H9 (cell line): ENCODE data around the gene ZDHHC19. TPM values are rescaled to one million over a fixed set of nuclear protein-coding genes. Genes with fewer than 3 reads are reported as not detected.

Experiments used
- DNase-seq: peaks from one replicate; pipeline ENCODE4 v3.0.0-alpha.2; 2017
- H2AFZ ChIP-seq: one replicate; pipeline ENCODE4 v1.6.1; 2013; ENCODE audit warnings: mild to moderate bottlenecking, low read length, control low read depth, moderate library complexity
- H2AK5ac ChIP-seq: 2 replicates; pipeline ENCODE4 v1.6.1; 2013; ENCODE audit warnings: low read length, control low read depth, mixed read lengths; ENCODE audit not compliant: insufficient read length
- H2BK120ac ChIP-seq: one replicate; pipeline ENCODE4 v1.6.1; 2013; ENCODE audit warnings: low read depth, mild to moderate bottlenecking, low read length, control low read depth, inconsistent platforms; ENCODE audit not compliant: poor library complexity, severe bottlenecking
- H2BK12ac ChIP-seq: 2 replicates; pipeline ENCODE4 v1.6.1; 2013; ENCODE audit warnings: low read length, control low read depth, mixed read lengths, low read depth; ENCODE audit not compliant: insufficient read length
- H2BK15ac ChIP-seq: 2 replicates; pipeline ENCODE4 v1.6.1; 2013; ENCODE audit warnings: low read depth, low read length, control low read depth
- H2BK20ac ChIP-seq: one replicate; pipeline ENCODE4 v1.6.1; 2013; ENCODE audit warnings: low read depth, mild to moderate bottlenecking, low read length, control low read depth, inconsistent platforms; ENCODE audit not compliant: poor library complexity, severe bottlenecking
- H2BK5ac ChIP-seq: 2 replicates; pipeline ENCODE4 v1.6.1; 2013; ENCODE audit warnings: low read length, control low read depth, mixed read lengths; ENCODE audit not compliant: insufficient read length
- H3K14ac ChIP-seq: 2 replicates; pipeline ENCODE4 v1.6.1; 2013; ENCODE audit warnings: low read length, control low read depth; ENCODE audit not compliant: insufficient read depth
- H3K18ac ChIP-seq: 2 replicates; pipeline ENCODE4 v1.6.1; 2013; ENCODE audit warnings: low read depth, mild to moderate bottlenecking, mixed read lengths, low read length, control low read depth; ENCODE audit not compliant: insufficient read length
- H3K23ac ChIP-seq: 2 replicates; pipeline ENCODE4 v1.6.1; 2013; ENCODE audit warnings: low read length, control low read depth, mixed read lengths, low read depth; ENCODE audit not compliant: insufficient read length
- H3K23me2 ChIP-seq: 2 replicates; pipeline ENCODE4 v1.6.1; 2013; ENCODE audit warnings: low read depth, mild to moderate bottlenecking, mixed read lengths, low read length, control low read depth; ENCODE audit not compliant: insufficient read length, poor library complexity, severe bottlenecking
- H3K27ac ChIP-seq: 2 replicates; pipeline ENCODE4 v1.5.1; 2013; ENCODE audit warnings: low read length, control low read depth, mixed read lengths, low read depth; ENCODE audit not compliant: insufficient read length
- H3K27me3 ChIP-seq: 2 replicates; pipeline ENCODE4 v1.6.1; 2013; ENCODE audit warnings: low read length, control low read depth, inconsistent platforms; ENCODE audit not compliant: insufficient read depth
- H3K4ac ChIP-seq: 2 replicates; pipeline ENCODE4 v1.6.1; 2013; ENCODE audit warnings: low read depth, mild to moderate bottlenecking, control low read depth, inconsistent platforms, low read length, moderate library complexity
- H3K4me1 ChIP-seq: 2 replicates; pipeline ENCODE4 v1.6.1; 2013; ENCODE audit warnings: low read length, control low read depth, inconsistent platforms; ENCODE audit not compliant: insufficient read depth
- H3K4me2 ChIP-seq: 2 replicates; pipeline ENCODE4 v1.6.1; 2013; ENCODE audit warnings: low read length, control low read depth, mixed read lengths; ENCODE audit not compliant: insufficient read length, insufficient read depth
- H3K56ac ChIP-seq: 2 replicates; pipeline ENCODE4 v1.6.1; 2013; ENCODE audit warnings: low read depth, mild to moderate bottlenecking, mixed read lengths, low read length, control low read depth; ENCODE audit not compliant: insufficient read length
- H3K79me1 ChIP-seq: 2 replicates; pipeline ENCODE4 v1.6.1; 2013; ENCODE audit warnings: low read depth, mild to moderate bottlenecking, moderate library complexity, low read length, control low read depth, inconsistent platforms; ENCODE audit not compliant: insufficient read depth, poor library complexity, severe bottlenecking
- H3K79me2 ChIP-seq: 2 replicates; pipeline ENCODE4 v1.6.1; 2013; ENCODE audit warnings: low read length, control low read depth, inconsistent platforms; ENCODE audit not compliant: insufficient read depth
- H3K9ac ChIP-seq: 2 replicates; pipeline ENCODE4 v1.6.1; 2013; ENCODE audit warnings: low read length, control low read depth, mixed read lengths; ENCODE audit not compliant: insufficient read length; ENCODE audit errors: extremely low read depth
- H3K9me3 ChIP-seq: one replicate; pipeline ENCODE4 v1.6.1; 2013; ENCODE audit warnings: low read depth, low read length, inconsistent platforms; ENCODE audit not compliant: control insufficient read depth
- H3T11ph ChIP-seq: one replicate; pipeline ENCODE4 v1.6.1; 2013; ENCODE audit warnings: mild to moderate bottlenecking, low read length, control low read depth, inconsistent platforms
- H4K20me1 ChIP-seq: one replicate; pipeline ENCODE4 v1.6.1; 2013; ENCODE audit not compliant: control insufficient read depth, insufficient read length, insufficient read depth
- H4K5ac ChIP-seq: 2 replicates; pipeline ENCODE4 v1.6.1; 2013; ENCODE audit warnings: low read depth, mild to moderate bottlenecking, mixed read lengths, low read length, control low read depth; ENCODE audit not compliant: insufficient read length
- H4K8ac ChIP-seq: replicated peaks from 2 replicates; pipeline ENCODE4 v1.6.1; 2013; ENCODE audit warnings: low read length, control low read depth, mixed read lengths, low read depth; ENCODE audit not compliant: insufficient read length
- H4K91ac ChIP-seq: 2 replicates; pipeline ENCODE4 v1.6.1; 2013; ENCODE audit warnings: low read depth, mild to moderate bottlenecking, moderate library complexity, mixed read lengths, low read length, control low read depth; ENCODE audit not compliant: insufficient read length
- H3K27ac Mint-ChIP-seq, 3 experiments: 2 replicates in 2 of 3; 3 replicates in 1 of 3; pipeline ENCODE4 v1.8.0; 2020 to 2021; ENCODE audit warnings: mixed read lengths in 3 of 3, mild to moderate bottlenecking in 1 of 3, moderate library complexity in 1 of 3
- H3K27me3 Mint-ChIP-seq: 2 replicates; pipeline ENCODE4 v1.8.0; 2021; ENCODE audit warnings: low read depth, mild to moderate bottlenecking, moderate library complexity, mixed read lengths
- H3K36me3 Mint-ChIP-seq, 3 experiments: 2 replicates in 2 of 3; 3 replicates in 1 of 3; pipeline ENCODE4 v1.8.0; 2020 to 2021; ENCODE audit warnings: low read depth in 3 of 3, mixed read lengths in 3 of 3; ENCODE audit not compliant: insufficient read depth in 1 of 3
- H3K4me1 Mint-ChIP-seq, 2 experiments: 2 replicates each; pipeline ENCODE4 v1.8.0; 2020; ENCODE audit warnings: mixed read lengths in 2 of 2
- H3K4me3 Mint-ChIP-seq, 2 experiments: 2 replicates in 1 of 2; 3 replicates in 1 of 2; pipeline ENCODE4 v1.8.0; 2020 to 2021; ENCODE audit warnings: mild to moderate bottlenecking in 2 of 2, mixed read lengths in 2 of 2, moderate library complexity in 1 of 2
- H3K9me3 Mint-ChIP-seq, 2 experiments: 2 replicates in 1 of 2; 3 replicates in 1 of 2; pipeline ENCODE4 v1.8.0; 2020; ENCODE audit warnings: mild to moderate bottlenecking in 2 of 2, mixed read lengths in 2 of 2, moderate library complexity in 1 of 2
- CTCF ChIP-seq: fragments of 200-600 bp; sonication (generic); conservative IDR thresholded peaks from 3 replicates; pipeline ENCODE4 v1.8.0; 2021; ENCODE audit warnings: antibody characterized with exemption, mild to moderate bottlenecking
- WGBS: extraction: QIAGEN DNeasy Blood & Tissue Kit; methylation state at CpG from one replicate; pipeline ENCODE4 v1.1.7; 2013; ENCODE audit warnings: missing lambda C conversion rate, low lambda C conversion rate, mixed read lengths; ENCODE audit not compliant: insufficient read length; ENCODE audit errors: extremely low coverage; 5-methylcytosine and 5-hydroxymethylcytosine counted together
- total RNA-seq: library from RNA; stranded (reverse); gene quantifications from 2 replicates; pipeline ENCODE4 v1.2.1, GENCODE V29; 2021

Gene ZDHHC19
- total RNA-seq, 1 experiment from 2014 or later = 2.2 TPM

GRCh38 chr3:196178993-196179379, 32.2 kb downstream of the ZDHHC19 start:
- no peak overlapping the region for H2BK20ac ChIP-seq
- H3K27ac ChIP-seq = no peak overlapping the region
- H3K4me2 ChIP-seq = peak overlapping the region; percentile 11
- H4K5ac ChIP-seq = no peak overlapping the region
- H2BK120ac ChIP-seq = no peak overlapping the region
- no peaks in the 10 kb centered on the region for H3K27me3 ChIP-seq
- no peaks in the 10 kb centered on the region for H4K20me1 ChIP-seq
- Mint-ChIP-seq H3K27me3 (no peaks in the 10 kb centered on the region), H3K36me3 (no peaks in the 10 kb centered on the region), H3K4me1 (peaks cover 23 to 27% of the 10 kb centered on the region in 2 experiments), H3K27ac (peak overlapping the region in 2 of 3 experiments; percentile 57 to 95; a peak in 3 of 7 replicates), H3K9me3 (no peaks in the 10 kb centered on the region), H3K4me3 (no peak overlapping the region; a peak in 2 of 5 replicates)
- H3T11ph ChIP-seq = no peak overlapping the region
- no peak overlapping the region for H4K8ac ChIP-seq
- H2BK15ac ChIP-seq = no peak overlapping the region
- H3K79me1 ChIP-seq = no peaks in the 10 kb centered on the region
- no peaks in the 10 kb centered on the region for H3K79me2 ChIP-seq
- H2AK5ac ChIP-seq = no peak overlapping the region
- no peak overlapping the region for H2BK12ac ChIP-seq
- H3K14ac ChIP-seq = no peak overlapping the region
- no peak overlapping the region for H3K9ac ChIP-seq
- DNase-seq = no peak
- no peak overlapping the region for H3K4ac ChIP-seq
- no peaks in the 10 kb centered on the region; the same call in 1 of the 2 replicates for H3K4me1 ChIP-seq
- WGBS = no CpG with 5 or more reads among the region's 6 CpGs
- H2AFZ ChIP-seq = no peak overlapping the region
- H4K91ac ChIP-seq = no peak overlapping the region
- H3K9me3 ChIP-seq = no peaks in the 10 kb centered on the region
- no peak overlapping the region for H3K56ac ChIP-seq
- no peak overlapping the region for H2BK5ac ChIP-seq
- TF ChIP-seq CTCF = no peak
- no peaks in the 10 kb centered on the region for H3K23me2 ChIP-seq
- H3K23ac ChIP-seq = no peak overlapping the region
- H3K18ac ChIP-seq = no peak overlapping the region
